ENCODE measurements around the gene RNASE4.
A peak's percentile ranks its signal among the peaks of the same experiment; 100 is the strongest.

The RNASE4 gene

GRCh38 chr14:20652996-20653975 lies 31.1 kb upstream of the RNASE4 start:
- peak overlapping the region; percentile 4 for H3K4me3 ChIP-seq (ENCODE audit: low read length)
- no peak for TF ChIP-seq CTCF (conservative IDR thresholded peaks at IDR 0.05; ENCODE audit: low read depth, low read length)
- DNase-seq (ENCODE audit: low read depth): no peak

GRCh38 chr14:20655851-20656250 lies 28.5 kb upstream of the RNASE4 start:
- DNase-seq (ENCODE audit: low read depth): no peak
- H3K4me3 ChIP-seq (ENCODE audit: low read length): no peak overlapping the region
- no peak for TF ChIP-seq CTCF (conservative IDR thresholded peaks at IDR 0.05; ENCODE audit: low read depth, low read length)

- TF ChIP-seq CTCF (conservative IDR thresholded peaks at IDR 0.05; ENCODE audit: low read depth, low read length): no peak
- H3K4me3 ChIP-seq (ENCODE audit: low read length): no peak overlapping the region
- no peak for DNase-seq (ENCODE audit: low read depth)
Observed at GRCh38 chr14:20656274-20656673, 28.1 kb upstream of the RNASE4 start.

GRCh38 chr14:20657216-20658211 lies 26.8 kb upstream of the RNASE4 start:
- no peak for DNase-seq (ENCODE audit: low read depth)
- TF ChIP-seq CTCF (conservative IDR thresholded peaks at IDR 0.05; ENCODE audit: low read depth, low read length): no peak
- no peak overlapping the region for H3K4me3 ChIP-seq (ENCODE audit: low read length)

GRCh38 chr14:20658246-20658645 lies 26.1 kb upstream of the RNASE4 start:
- H3K4me3 ChIP-seq (ENCODE audit: low read length): no peak overlapping the region
- DNase-seq (ENCODE audit: low read depth): no peak
- TF ChIP-seq CTCF (conservative IDR thresholded peaks at IDR 0.05; ENCODE audit: low read depth, low read length): no peak

GRCh38 chr14:20659336-20659735 lies 25.0 kb upstream of the RNASE4 start:
- no peak overlapping the region for H3K4me3 ChIP-seq (ENCODE audit: low read length)
- DNase-seq (ENCODE audit: low read depth): no peak
- TF ChIP-seq CTCF (conservative IDR thresholded peaks at IDR 0.05; ENCODE audit: low read depth, low read length): no peak
